Posterior cingulate gyrus (tissue), 11 donors: ENCODE measurements around the gene NDFIP2.
"Not testable (repeated sequence)": the region's sequence is repeated elsewhere in the genome, so short reads cannot be mapped to it uniquely, and the experiment has no call there.

Experiments
- DNase-seq, 10 donors: peaks; one replicate each; pipeline versions ENCODE4 v3.0.0 to v3.0.0-alpha.2; 2020 to 2021; ENCODE audit warnings: mixed read lengths in 3 of 10
- intact Hi-C: fragments of 100-400 bp; cut with DNase I; formaldehyde crosslinking; loops from one replicate; pipeline ENCODE4 v1.15.1; 2023

The NDFIP2 gene

DNA sequence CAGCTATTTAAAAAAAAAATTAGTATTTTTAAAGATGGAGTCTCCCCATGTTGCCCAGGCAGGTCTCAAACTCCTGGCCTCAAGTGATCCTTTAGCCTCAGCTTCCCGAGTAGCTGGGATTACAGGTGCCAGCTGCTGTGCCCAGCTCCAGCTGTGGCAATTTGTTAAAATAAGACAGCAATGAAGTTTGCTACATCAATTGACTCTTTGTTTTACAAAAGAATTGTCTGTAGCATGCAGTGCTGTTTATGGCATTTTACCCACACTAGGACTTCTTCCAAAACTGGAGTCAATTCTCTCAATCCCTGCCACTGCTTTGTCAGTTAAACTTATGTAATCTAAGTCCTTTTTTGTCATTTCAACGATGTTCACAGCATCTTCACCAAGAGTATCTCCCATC, 49.3 kb downstream of the NDFIP2 start:
- intact Hi-C loops: no loop called here
- DNase-seq: peak in 3 of 10 donors; percentile 11 to 78 (median 20)

- intact Hi-C loops: no loop called here
Measured at GRCh38 chr13:79531542-79532254, 50.7 kb downstream of the NDFIP2 start.

DNA sequence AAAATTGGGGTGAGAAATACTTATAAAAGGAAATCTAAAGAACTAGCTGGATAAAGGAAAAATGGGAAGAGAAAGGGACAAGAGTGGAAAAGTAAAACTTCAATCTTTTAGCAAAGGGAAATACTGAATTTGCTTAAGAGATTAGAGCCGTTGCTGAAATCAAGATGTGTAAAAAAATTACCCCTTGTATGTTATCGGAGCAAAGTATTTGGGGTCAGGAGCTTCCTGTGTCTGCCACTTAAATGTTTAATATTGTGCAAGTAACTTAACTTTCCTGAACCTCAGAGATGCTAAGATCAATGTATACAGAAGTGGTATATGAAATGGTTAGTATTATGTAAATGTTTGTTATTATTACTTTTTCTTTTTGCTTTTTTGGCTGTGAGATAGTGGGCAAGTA, 51.6 kb downstream of the NDFIP2 start:
- no peak for DNase-seq
- intact Hi-C loops: no loop called here

More at GRCh38 chr13:79531542-79532254, 50.7 kb downstream of the NDFIP2 start:
- no peak for DNase-seq

DNA sequence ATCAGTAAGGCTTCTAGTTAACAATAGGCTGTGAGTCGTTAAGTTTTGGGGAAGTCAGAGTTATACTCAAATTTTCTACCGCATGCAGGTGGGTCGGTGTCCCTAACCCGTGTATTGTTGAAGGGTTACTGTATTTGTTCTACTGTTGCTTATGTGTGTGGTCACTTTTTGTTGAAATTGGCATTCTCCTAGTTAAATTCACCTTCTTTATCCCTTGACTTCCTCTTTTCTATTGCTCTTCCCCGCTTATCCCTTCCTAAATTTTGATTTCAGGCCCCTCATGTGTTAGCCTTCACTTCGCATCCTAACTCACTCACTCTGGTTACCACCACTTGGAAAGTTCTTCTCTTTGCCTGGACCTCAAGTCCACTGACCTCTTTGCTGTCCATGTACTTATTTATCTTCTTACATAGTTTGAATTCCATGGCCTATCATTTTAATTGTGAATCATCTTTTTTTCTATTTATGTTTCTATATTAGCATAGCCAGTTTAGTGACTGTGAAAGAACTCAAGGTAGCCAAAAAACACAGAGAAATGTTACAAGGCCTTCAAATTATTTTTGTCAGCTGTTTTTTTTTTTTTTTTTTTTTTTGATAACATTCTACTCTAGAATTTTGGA, 52.9 kb downstream of the NDFIP2 start:
- DNase-seq: no peak
- intact Hi-C loops: no loop called here

DNA sequence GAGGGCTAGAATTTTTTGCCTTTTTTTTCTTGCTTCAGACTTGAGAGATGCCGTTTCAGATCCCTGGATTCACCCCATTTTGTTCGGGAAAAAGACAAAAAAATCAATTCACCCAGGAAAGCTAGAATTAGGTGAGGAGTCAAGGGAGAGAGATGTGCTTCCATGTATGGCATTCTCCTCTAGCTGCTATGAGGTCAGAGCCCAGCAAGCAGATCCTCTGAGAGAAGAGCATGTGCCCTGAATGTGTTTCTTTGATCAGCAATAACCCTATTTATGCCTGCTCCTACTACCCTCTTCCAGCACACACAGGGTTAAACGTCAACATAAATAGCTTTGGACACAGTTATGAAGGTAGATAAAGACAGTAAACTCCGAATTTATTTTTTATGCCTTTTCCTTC, 53.6 kb downstream of the NDFIP2 start:
- intact Hi-C loops: no loop called here
- DNase-seq: no peak

GRCh38 chr13:79538757-79539156, 57.8 kb downstream of the NDFIP2 start:
- DNase-seq: peak in 1 of 10 donors; percentile 65
- intact Hi-C loops: no loop called here

GRCh38 chr13:79540504-79540903, 59.5 kb downstream of the NDFIP2 start:
- DNase-seq: no peak
- intact Hi-C loops: no loop called here

DNA sequence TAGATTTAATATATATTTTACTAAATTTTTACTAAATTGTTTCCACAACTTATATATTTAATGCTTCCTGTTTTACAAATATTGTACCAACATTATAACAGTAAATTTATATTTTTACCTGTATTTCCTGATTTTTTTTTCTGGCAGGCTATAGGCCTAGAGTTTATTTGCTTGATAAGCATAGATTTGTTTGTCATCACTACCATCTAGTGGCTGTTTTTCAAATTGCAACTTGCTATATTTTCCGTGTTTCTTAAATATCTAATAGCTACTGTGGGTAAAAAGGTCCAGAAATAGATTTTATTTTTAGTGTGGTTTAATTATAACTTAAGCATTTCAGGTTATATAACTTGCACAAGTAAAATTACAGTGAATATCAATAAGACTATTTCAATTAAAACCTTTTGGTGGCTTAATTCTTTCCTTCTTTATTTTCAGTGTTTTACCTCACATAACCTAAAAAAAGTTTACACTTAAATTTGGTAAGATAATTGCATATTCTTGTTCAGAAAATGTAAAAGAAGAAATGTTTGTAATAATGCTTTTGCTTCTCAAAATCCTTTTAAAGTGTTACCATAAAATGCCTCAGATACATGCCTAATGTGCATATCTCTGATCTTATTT, 60.6 kb downstream of the NDFIP2 start:
- DNase-seq: no peak
- intact Hi-C loops: loop anchor here (1.0 kb wide), 1 partner anchor 117 kb away; no protein-coding TSS in a partner anchor

- DNase-seq: no peak
- intact Hi-C loops: no loop called here
Measured at GRCh38 chr13:79543883-79544282, 62.9 kb downstream of the NDFIP2 start.

DNA sequence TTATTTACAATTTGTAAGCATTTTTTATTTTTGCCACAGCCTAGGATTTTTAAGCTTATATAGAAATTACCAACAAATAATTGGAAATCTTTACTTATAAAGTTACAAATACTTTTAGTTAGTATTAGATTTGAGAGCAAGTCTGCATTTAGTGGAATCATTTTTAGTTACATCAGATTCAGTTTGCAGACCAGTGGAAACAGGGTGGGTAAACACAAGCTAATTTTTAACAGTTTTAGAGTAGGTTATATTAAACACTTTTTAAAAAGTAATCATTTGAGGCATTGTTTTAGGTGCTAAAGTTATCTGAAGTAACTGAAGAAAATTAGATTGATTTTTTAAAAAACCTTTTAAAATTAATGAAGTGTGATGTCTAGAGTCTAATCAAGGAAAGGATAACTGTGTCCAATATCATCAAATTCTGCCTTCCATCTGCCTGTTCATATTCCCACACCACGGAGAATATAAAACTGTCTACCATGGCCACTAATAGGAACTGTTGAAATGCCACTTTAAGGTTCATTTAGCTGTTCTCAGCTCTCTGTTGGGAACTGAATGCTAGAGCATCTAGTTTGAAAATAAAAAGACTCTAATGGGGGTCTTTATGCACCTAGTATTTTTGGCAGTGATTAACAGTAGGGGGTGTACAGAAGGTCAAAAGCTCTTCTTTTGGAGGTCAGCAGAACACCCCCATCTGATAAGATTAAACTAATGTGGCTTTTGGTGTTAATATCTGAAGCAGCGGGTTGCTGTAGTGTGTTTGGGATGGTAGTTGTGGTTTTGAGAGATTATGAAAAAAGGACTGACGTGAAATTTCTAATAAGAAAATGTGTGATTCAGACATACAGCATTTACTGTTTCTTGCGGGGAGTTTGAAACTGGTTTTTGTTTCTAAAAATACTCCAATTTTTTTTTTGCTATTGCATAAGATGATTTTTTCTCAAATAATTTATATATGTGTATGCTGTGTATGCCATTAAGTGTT, 66.5 kb downstream of the NDFIP2 start:
- DNase-seq: no peak
- intact Hi-C loops: loop anchor here (2.0 kb wide), 1 partner anchor 815 kb away; no protein-coding TSS in a partner anchor

DNA sequence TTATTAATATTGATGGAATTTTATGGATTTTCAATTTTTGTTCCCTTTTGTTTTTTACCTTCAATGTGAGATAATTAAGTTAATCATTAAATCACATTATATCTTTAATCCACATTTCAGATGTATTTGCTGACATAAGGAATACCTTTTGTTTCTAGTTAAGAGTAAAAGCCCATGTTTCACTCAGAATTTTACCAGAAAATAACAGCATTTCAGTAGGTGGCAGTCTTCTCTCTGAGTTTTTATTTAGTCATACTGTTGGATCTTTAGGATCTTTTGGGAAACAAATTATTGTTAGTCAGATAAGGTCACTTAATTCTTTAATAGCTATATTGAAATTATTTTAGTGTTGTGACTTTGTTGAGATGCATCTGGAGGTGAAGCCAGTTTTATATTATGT, 67.9 kb downstream of the NDFIP2 start:
- DNase-seq: no peak
- intact Hi-C loops: loop anchor here (2.0 kb wide), 1 partner anchor 814 kb away; no protein-coding TSS in a partner anchor

DNA sequence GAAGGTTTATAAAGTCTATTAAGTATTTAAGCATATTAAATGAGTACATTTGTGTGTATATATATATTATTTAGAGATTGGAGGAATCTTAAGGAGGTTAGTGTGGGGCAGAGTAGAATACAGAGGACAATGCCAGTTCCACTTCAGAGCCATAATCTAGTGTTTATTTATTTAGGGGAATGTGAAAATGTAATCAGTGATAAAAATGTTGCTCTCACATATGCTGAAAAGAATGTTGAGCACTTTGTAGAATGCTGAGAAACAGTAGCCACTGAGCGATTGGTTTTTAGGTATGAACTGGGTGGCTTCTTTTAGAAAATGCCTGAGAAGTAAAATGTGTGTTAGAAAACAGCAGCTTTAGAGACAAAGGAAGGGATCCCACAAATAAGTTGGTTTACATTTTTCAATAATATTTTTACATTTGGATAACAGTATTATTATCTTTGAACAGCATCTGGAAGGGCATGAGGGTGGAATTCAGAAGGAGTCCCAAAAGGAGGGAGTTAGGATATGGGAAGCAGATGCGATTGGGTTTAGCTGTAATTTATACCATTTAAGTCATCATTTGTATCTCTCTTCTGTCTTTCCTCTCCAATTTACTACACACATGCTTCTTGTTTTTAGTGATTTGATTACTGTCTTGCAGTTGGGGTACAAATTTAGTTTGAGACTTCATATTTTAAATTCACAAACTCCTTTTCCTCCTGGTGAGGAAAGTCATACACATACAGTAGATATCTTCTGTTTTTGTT, 68.6 kb downstream of the NDFIP2 start:
- intact Hi-C loops: loop anchor here (2.0 kb wide), 1 partner anchor 813 kb away; no protein-coding TSS in a partner anchor
- DNase-seq: no peak

DNA sequence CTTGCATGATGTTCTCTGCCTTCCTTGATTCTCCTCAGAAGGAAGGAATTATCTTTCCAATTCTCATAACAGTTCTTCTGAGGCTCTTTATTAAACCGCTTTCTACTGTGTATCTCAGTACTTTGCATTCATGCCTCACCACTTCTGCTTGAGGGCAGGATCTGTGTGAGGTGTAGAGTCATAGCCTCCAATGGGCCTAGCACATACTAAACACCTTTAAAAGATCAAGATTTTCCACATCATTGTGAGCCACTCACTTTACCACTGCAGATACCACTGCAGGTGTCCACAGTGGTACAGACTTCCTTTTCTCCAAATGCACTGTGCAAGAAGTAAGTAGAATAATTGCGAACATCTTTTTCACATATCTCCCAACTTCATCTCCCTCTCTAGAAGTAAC, 76.7 kb downstream of the NDFIP2 start:
- DNase-seq: no peak
- intact Hi-C loops: no loop called here

GRCh38 chr13:79560954-79561353, 80.0 kb downstream of the NDFIP2 start:
- intact Hi-C loops: no loop called here
- no peak for DNase-seq

DNA sequence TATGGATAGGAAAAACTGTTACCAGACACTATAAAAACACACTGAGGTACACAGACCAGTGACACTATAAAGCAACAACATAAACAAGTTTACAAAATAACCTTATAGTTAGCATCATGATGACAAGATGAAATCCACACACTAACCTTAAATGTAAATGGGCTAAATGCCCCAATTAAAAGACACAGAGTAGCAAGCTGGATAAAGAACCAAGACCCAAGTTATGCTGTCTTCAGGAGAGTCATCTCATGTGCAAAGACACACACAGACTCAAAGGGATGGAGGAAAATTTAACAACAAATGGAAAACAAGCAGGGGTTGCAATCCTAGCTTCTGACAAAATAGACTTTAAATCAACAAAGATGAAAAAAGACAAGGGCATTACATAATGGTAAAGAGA, 81.6 kb downstream of the NDFIP2 start:
- intact Hi-C loops: no loop called here
- DNase-seq: no peak

DNA sequence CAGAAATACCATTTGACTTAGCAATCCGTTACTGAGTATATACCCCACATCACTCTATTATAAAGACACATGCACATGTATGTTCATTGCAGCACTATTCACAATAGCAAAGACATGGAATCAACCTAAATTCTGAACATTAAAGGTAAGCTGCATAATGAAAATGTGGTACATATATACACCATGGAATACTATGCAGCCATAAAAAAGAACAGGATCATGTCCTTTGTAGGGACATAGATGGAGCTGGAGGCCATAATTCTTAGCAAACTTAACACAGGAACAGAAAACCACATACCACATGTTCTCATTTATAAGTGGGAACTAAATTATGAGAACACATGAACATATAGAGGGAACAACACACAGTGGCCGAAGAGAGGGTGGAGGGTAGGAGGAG, 85.2 kb downstream of the NDFIP2 start:
- DNase-seq: no peak
- intact Hi-C loops: no loop called here

DNA sequence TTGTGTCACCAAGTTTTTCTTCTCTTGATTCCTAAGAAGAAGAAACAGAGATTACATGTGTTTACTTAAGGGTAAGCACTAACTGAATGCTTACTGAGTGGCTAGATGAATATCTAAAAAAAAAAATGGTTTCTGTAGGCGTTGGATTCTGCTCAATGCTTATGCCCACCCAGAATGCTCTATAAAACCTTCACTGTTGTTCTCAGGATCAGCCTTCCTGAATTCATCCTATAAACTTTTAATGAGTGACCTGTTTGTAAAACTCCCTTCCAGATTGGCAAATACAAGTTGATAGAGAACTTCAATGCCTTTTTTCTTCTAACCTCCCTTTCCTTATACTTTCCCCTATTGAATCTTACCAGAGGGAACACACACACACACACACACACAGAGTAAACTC, 90.2 kb downstream of the NDFIP2 start:
- intact Hi-C loops: no loop called here
- no peak for DNase-seq

- DNase-seq, intact Hi-C loops: not testable (repeated sequence)
Measured at GRCh38 chr13:79573892-79574291, 92.9 kb downstream of the NDFIP2 start.

DNA sequence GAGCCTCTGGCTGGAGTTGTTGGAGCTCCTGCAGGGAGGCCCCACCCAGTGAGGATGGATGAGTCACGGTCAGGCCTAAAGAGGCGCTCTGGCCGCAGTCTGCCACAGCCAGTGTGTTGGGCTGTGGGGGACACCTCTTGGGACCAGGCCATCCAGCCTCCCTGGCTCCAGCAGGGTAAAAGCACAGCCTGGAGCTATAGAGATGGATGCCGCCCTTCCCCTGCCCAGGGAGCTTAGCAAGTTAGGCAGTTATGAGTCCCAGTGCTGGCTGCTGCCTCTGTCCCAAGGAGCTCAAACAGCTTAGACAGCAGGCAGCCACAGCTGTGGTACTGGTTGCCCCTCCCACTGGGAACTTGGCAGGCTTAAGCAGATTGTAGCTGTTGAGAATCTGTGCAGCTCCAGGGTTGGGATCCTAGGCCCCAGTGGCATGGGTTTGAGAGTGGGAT, 100.9 kb downstream of the NDFIP2 start:
- peak in 4 of 10 donors; percentile 30 to 86 (median 51) for DNase-seq
- intact Hi-C loops: no loop called here

- intact Hi-C loops: no loop called here
- no peak for DNase-seq
Measured at GRCh38 chr13:79582896-79583295, 101.9 kb downstream of the NDFIP2 start.
